Measurements from ENCODE around the gene IFI30.
A peak's percentile ranks its signal among the peaks of the same experiment; 100 is the strongest.

- peak; percentile 87 for TF ChIP-seq CTCF (IDR thresholded peaks at IDR 0.05; ENCODE audit: low read depth, low read length, poor library complexity, severe bottlenecking)
- TF ChIP-seq EZH2phosphoT487 (IDR thresholded peaks at IDR 0.05; ENCODE audit: borderline replicate concordance, low read length): no peak
These were observed 5.5 kb upstream of the IFI30 start for GRCh38 chr19:18167975-18168645.
